Measurements from ENCODE around the gene GABRA5. TPM values are rescaled to one million over a fixed set of nuclear protein-coding genes. Genes with fewer than 3 reads are reported as not detected.

GABRA5 gene
- total and polyA plus RNA-seq, 10 of the 15 experiments (the other 5 are each of a cell fraction or from before 2014, with no cell fraction given) = 0.10 TPM; not detected in 9

DNA sequence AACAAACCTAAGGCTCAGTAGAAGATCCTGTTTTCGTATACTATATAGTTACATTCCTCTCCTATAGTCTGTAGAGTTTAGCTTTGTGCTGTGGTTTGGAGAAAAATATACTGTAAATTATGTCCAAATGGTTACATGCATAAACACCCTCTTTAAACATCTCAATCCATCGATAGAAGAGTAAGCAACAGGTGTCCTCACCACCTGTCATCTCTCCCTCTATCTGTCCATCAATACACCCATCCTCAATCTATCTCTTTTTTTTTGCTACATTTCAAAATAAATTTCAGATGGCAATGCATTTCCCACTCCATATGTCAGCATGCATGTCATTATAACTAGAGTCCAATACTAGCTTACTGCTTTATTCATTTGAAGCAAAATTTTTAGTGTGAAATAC lies 83.1 kb downstream of the GABRA5 start:
- no peaks in the 10 kb centered on the region for H4K20me1 ChIP-seq (ENCODE audit: control insufficient read depth, insufficient read depth)
- intact Hi-C loops (cut with micrococcal nuclease; ENCODE audit: unreplicated experiment) = no loop called here
- ATAC-seq (no peak), FAIRE-seq (no peak), DNase-seq (ENCODE audit: low read depth, low spot score) (no peak)
- H3K79me2 ChIP-seq (ENCODE audit: control insufficient read depth, insufficient read depth, low read length) = no peaks in the 10 kb centered on the region
- SMC1A ChIA-PET (ENCODE audit: uncharacterized antibody, unreplicated experiment) = no interaction called here
- no peak overlapping the region for H3K9ac ChIP-seq (ENCODE audit: control insufficient read depth, insufficient read depth, low read length)
- H3K27ac ChIP-seq (ENCODE audit: control insufficient read depth, insufficient read depth) = no peak overlapping the region
- H3K4me2 ChIP-seq (ENCODE audit: control insufficient read depth, insufficient read depth) = no peak overlapping the region
- no peak overlapping the region for H2AFZ ChIP-seq (ENCODE audit: control insufficient read depth, low read depth, low read length)
- in situ Hi-C loops (cut with MboI) = no loop called here
- no peaks in the 10 kb centered on the region; the same call in 2 of the 3 replicates for H3K9me3 ChIP-seq (replicated peaks; ENCODE audit: control insufficient read depth, insufficient read depth, low read length)
- POLR2A ChIA-PET = no interaction called here
- H3K36me3 ChIP-seq (ENCODE audit: control insufficient read depth in 2 of 2, insufficient read depth in 2 of 2, low read length in 1 of 2) = no peaks in the 10 kb centered on the region
- TF ChIP-seq NFIC (IDR thresholded peaks at IDR 0.05; ENCODE audit: low read depth, low read length) (no peak), NFXL1 (IDR thresholded peaks at IDR 0.05; ENCODE audit: borderline replicate concordance) (no peak)
- RAD21 ChIA-PET (ENCODE audit: unreplicated experiment) = no interaction called here
- no peaks in the 10 kb centered on the region for H3K27me3 ChIP-seq (replicated peaks in 1 of 2; ENCODE audit: control insufficient read depth in 2 of 2, insufficient read depth in 2 of 2, low read length in 1 of 2)
- 0% methylated on average over 2 of the region's 2 CpGs for WGBS (ENCODE audit: insufficient coverage, insufficient replicate concordance, low lambda C conversion rate, missing lambda C conversion rate)
- H3K4me3 ChIP-seq = no peak overlapping the region
- no peaks in the 10 kb centered on the region for H3K4me1 ChIP-seq (ENCODE audit: control insufficient read depth, insufficient read depth, low read length)
- CTCF ChIA-PET = no interaction called here
- no TSS peak for BruUV-seq (replicated peaks)

DNA sequence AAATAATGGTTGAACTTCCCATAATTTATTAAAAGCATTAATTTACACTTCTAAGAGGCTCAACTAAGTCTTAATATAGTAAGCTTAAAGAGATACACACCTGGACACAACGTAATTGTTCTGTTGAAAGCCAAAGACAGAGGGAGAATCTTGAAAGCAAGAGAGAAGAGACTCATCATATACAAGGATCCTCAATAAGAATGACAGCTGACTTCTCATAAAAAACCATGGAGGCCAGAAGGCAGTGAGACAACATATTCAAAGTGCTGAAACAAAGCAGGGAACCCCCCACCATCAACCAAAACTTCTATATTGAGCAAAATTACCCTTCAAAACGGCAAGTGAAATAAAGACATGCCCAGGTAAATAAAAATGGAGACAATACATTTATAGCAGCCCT lies 87.5 kb downstream of the GABRA5 start:
- H3K4me3 ChIP-seq = no peak overlapping the region
- DNase-seq (ENCODE audit: low read depth, low spot score) (no peak), FAIRE-seq (no peak), ATAC-seq (no peak)
- 3% methylated on average over 2 of the region's 2 CpGs for WGBS (ENCODE audit: insufficient coverage, insufficient replicate concordance, low lambda C conversion rate, missing lambda C conversion rate)
- H3K4me1 ChIP-seq (ENCODE audit: control insufficient read depth, insufficient read depth, low read length) = no peaks in the 10 kb centered on the region
- H3K36me3 ChIP-seq (ENCODE audit: control insufficient read depth in 2 of 2, insufficient read depth in 2 of 2, low read length in 1 of 2) = no peaks in the 10 kb centered on the region
- H3K9ac ChIP-seq (ENCODE audit: control insufficient read depth, insufficient read depth, low read length) = no peak overlapping the region
- H3K27ac ChIP-seq (ENCODE audit: control insufficient read depth, insufficient read depth) = no peak overlapping the region
- H3K9me3 ChIP-seq (replicated peaks; ENCODE audit: control insufficient read depth, insufficient read depth, low read length) = no peaks in the 10 kb centered on the region
- no peaks in the 10 kb centered on the region for H3K79me2 ChIP-seq (ENCODE audit: control insufficient read depth, insufficient read depth, low read length)
- H3K27me3 ChIP-seq (replicated peaks in 1 of 2; ENCODE audit: control insufficient read depth in 2 of 2, insufficient read depth in 2 of 2, low read length in 1 of 2) = no peaks in the 10 kb centered on the region
- no TSS peak for BruUV-seq (replicated peaks)
- ChIA-PET SMC1A (ENCODE audit: uncharacterized antibody, unreplicated experiment) (no interaction called here), POLR2A (no interaction called here), RAD21 (ENCODE audit: unreplicated experiment) (no interaction called here), CTCF (no interaction called here)
- intact Hi-C loops (cut with micrococcal nuclease; ENCODE audit: unreplicated experiment) (no loop called here), in situ Hi-C loops (cut with MboI) (no loop called here)
- no peak overlapping the region for H2AFZ ChIP-seq (ENCODE audit: control insufficient read depth, low read depth, low read length)
- no peak overlapping the region for H3K4me2 ChIP-seq (ENCODE audit: control insufficient read depth, insufficient read depth)
- H4K20me1 ChIP-seq (ENCODE audit: control insufficient read depth, insufficient read depth) = no peaks in the 10 kb centered on the region
- TF ChIP-seq CREM (IDR thresholded peaks at IDR 0.05; ENCODE audit: low read depth) (no peak), SIN3A (IDR thresholded peaks at IDR 0.05; ENCODE audit: low read depth, low read length) (no peak), HDAC2 (IDR thresholded peaks at IDR 0.05) (no peak), SP1 (IDR thresholded peaks at IDR 0.05; ENCODE audit: low read depth, low read length) (no peak), DPF2 (IDR thresholded peaks at IDR 0.05) (no peak), MTA3 (IDR thresholded peaks at IDR 0.05; ENCODE audit: borderline replicate concordance, low read length) (no peak), TAF1 (IDR thresholded peaks at IDR 0.05; ENCODE audit: borderline replicate concordance, low read depth, low read length) (no peak), POU2F2 (IDR thresholded peaks at IDR 0.05; ENCODE audit: borderline replicate concordance, low read depth, low read length) (no peak), ZNF274 (IDR thresholded peaks at IDR 0.05; ENCODE audit: insufficient read depth, insufficient read length) (no peak), STAT3 (IDR thresholded peaks at IDR 0.05; ENCODE audit: low read depth, low read length) (no peak), NR2F1 (conservative IDR thresholded peaks at IDR 0.05) (no peak), SIX5 (IDR thresholded peaks at IDR 0.05; ENCODE audit: low read depth, low read length, severe bottlenecking) (no peak)
- TF ChIP-seq, protein P1, sequence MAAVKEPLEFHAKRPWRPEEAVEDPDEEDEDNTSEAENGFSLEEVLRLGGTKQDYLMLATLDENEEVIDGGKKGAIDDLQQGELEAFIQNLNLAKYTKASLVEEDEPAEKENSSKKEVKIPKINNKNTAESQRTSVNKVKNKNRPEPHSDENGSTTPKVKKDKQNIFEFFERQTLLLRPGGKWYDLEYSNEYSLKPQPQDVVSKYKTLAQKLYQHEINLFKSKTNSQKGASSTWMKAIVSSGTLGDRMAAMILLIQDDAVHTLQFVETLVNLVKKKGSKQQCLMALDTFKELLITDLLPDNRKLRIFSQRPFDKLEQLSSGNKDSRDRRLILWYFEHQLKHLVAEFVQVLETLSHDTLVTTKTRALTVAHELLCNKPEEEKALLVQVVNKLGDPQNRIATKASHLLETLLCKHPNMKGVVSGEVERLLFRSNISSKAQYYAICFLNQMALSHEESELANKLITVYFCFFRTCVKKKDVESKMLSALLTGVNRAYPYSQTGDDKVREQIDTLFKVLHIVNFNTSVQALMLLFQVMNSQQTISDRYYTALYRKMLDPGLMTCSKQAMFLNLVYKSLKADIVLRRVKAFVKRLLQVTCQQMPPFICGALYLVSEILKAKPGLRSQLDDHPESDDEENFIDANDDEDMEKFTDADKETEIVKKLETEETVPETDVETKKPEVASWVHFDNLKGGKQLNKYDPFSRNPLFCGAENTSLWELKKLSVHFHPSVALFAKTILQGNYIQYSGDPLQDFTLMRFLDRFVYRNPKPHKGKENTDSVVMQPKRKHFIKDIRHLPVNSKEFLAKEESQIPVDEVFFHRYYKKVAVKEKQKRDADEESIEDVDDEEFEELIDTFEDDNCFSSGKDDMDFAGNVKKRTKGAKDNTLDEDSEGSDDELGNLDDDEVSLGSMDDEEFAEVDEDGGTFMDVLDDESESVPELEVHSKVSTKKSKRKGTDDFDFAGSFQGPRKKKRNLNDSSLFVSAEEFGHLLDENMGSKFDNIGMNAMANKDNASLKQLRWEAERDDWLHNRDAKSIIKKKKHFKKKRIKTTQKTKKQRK (IDR thresholded peaks at IDR 0.05; ENCODE audit: low read depth, low read length) = no peak
- TF ChIP-seq, protein P2, sequence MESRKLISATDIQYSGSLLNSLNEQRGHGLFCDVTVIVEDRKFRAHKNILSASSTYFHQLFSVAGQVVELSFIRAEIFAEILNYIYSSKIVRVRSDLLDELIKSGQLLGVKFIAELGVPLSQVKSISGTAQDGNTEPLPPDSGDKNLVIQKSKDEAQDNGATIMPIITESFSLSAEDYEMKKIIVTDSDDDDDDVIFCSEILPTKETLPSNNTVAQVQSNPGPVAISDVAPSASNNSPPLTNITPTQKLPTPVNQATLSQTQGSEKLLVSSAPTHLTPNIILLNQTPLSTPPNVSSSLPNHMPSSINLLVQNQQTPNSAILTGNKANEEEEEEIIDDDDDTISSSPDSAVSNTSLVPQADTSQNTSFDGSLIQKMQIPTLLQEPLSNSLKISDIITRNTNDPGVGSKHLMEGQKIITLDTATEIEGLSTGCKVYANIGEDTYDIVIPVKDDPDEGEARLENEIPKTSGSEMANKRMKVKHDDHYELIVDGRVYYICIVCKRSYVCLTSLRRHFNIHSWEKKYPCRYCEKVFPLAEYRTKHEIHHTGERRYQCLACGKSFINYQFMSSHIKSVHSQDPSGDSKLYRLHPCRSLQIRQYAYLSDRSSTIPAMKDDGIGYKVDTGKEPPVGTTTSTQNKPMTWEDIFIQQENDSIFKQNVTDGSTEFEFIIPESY (IDR thresholded peaks at IDR 0.05) = no peak

Measured in GM12878 (cell line).